ENCODE data around the gene TRMT6.

DNA sequence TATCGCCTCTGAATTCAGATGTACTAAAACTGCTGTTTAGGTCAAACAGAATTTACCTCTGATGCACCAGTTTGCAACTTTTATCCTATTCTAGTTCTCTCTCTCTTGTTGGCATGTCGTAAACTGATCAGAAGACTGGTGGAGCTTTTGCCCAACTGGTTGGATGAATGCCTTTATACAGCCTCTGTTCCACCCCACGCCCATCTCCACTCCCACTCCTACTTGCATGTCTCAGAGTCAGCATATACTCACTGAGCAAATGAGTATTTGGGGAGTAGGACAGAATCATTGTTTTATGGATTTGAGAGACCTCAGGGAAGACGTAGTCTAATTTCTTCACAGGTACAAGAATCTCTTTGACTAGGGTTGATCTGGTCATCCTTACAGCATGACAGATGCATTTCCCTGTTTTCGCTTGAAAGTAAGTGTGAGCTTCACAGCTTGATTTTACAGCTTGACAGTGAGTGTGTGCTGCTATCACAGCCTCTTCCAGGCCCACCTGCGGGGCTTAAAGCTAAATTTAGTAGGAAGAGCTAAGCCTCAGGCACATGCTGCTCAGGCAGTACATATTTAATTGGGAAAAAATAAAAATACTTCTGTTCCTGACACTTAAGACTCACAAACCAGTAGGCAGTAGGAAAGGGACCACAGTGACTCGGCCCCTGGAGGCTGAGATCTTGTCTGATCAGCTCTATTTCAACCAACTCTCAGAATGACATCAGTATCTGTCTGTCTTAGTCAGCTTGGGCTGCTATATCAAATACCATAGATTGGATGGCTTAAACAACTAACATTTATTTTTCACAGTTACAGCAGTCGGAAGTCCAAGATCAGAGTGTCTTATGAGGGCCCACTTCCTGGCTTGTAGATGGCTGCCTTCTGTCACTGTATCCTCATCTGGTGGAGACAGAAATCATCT, 30.4 kb downstream of the TRMT6 start:
- TF ChIP-seq, protein P1, sequence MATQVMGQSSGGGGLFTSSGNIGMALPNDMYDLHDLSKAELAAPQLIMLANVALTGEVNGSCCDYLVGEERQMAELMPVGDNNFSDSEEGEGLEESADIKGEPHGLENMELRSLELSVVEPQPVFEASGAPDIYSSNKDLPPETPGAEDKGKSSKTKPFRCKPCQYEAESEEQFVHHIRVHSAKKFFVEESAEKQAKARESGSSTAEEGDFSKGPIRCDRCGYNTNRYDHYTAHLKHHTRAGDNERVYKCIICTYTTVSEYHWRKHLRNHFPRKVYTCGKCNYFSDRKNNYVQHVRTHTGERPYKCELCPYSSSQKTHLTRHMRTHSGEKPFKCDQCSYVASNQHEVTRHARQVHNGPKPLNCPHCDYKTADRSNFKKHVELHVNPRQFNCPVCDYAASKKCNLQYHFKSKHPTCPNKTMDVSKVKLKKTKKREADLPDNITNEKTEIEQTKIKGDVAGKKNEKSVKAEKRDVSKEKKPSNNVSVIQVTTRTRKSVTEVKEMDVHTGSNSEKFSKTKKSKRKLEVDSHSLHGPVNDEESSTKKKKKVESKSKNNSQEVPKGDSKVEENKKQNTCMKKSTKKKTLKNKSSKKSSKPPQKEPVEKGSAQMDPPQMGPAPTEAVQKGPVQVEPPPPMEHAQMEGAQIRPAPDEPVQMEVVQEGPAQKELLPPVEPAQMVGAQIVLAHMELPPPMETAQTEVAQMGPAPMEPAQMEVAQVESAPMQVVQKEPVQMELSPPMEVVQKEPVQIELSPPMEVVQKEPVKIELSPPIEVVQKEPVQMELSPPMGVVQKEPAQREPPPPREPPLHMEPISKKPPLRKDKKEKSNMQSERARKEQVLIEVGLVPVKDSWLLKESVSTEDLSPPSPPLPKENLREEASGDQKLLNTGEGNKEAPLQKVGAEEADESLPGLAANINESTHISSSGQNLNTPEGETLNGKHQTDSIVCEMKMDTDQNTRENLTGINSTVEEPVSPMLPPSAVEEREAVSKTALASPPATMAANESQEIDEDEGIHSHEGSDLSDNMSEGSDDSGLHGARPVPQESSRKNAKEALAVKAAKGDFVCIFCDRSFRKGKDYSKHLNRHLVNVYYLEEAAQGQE (IDR thresholded peaks at IDR 0.05; ENCODE audit: low read depth, low read length), result no peak
- TF ChIP-seq, protein P2, sequence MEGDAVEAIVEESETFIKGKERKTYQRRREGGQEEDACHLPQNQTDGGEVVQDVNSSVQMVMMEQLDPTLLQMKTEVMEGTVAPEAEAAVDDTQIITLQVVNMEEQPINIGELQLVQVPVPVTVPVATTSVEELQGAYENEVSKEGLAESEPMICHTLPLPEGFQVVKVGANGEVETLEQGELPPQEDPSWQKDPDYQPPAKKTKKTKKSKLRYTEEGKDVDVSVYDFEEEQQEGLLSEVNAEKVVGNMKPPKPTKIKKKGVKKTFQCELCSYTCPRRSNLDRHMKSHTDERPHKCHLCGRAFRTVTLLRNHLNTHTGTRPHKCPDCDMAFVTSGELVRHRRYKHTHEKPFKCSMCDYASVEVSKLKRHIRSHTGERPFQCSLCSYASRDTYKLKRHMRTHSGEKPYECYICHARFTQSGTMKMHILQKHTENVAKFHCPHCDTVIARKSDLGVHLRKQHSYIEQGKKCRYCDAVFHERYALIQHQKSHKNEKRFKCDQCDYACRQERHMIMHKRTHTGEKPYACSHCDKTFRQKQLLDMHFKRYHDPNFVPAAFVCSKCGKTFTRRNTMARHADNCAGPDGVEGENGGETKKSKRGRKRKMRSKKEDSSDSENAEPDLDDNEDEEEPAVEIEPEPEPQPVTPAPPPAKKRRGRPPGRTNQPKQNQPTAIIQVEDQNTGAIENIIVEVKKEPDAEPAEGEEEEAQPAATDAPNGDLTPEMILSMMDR (IDR thresholded peaks at IDR 0.05 in 2 of 3, conservative IDR thresholded peaks at IDR 0.05 in 1 of 3; ENCODE audit: control insufficient read depth in 2 of 3, extremely low read depth in 1 of 3, insufficient read depth in 1 of 3, low read depth in 3 of 3, low read length in 3 of 3), result no peak
- no peak for TF ChIP-seq NR2C1 (IDR thresholded peaks at IDR 0.05)
- no peak for TF ChIP-seq CREM (IDR thresholded peaks at IDR 0.05; ENCODE audit: low read depth)
- TF ChIP-seq, protein P3, sequence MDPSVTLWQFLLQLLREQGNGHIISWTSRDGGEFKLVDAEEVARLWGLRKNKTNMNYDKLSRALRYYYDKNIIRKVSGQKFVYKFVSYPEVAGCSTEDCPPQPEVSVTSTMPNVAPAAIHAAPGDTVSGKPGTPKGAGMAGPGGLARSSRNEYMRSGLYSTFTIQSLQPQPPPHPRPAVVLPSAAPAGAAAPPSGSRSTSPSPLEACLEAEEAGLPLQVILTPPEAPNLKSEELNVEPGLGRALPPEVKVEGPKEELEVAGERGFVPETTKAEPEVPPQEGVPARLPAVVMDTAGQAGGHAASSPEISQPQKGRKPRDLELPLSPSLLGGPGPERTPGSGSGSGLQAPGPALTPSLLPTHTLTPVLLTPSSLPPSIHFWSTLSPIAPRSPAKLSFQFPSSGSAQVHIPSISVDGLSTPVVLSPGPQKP (IDR thresholded peaks at IDR 0.05; ENCODE audit: low read depth, low read length), result no peak
- no peak for TF ChIP-seq ETV6 (conservative IDR thresholded peaks at IDR 0.05 in 1 of 2, IDR thresholded peaks at IDR 0.05 in 1 of 2; ENCODE audit: borderline replicate concordance in 1 of 2, low read depth in 1 of 2)
- no peak for TF ChIP-seq EZH2 (IDR thresholded peaks at IDR 0.05; ENCODE audit: borderline replicate concordance, control insufficient read depth, low read depth, low read length)
- TF ChIP-seq YY1 (IDR thresholded peaks at IDR 0.05; ENCODE audit: low read depth, low read length), result no peak
- TF ChIP-seq, protein P4, sequence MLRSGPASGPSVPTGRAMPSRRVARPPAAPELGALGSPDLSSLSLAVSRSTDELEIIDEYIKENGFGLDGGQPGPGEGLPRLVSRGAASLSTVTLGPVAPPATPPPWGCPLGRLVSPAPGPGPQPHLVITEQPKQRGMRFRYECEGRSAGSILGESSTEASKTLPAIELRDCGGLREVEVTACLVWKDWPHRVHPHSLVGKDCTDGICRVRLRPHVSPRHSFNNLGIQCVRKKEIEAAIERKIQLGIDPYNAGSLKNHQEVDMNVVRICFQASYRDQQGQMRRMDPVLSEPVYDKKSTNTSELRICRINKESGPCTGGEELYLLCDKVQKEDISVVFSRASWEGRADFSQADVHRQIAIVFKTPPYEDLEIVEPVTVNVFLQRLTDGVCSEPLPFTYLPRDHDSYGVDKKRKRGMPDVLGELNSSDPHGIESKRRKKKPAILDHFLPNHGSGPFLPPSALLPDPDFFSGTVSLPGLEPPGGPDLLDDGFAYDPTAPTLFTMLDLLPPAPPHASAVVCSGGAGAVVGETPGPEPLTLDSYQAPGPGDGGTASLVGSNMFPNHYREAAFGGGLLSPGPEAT (IDR thresholded peaks at IDR 0.05; ENCODE audit: low read depth), result no peak
- no peak for TF ChIP-seq RBBP5 (conservative IDR thresholded peaks at IDR 0.05)
- no peak for TF ChIP-seq BRCA1 (IDR thresholded peaks at IDR 0.05; ENCODE audit: low read depth, low read length)

Measured in GM12878 (cell line).